Activated T-helper 1 cell treated with Interleukin-2 at 50 U/mL for 16 hours (primary cell): ENCODE measurements around the gene RPN1.
A peak's percentile ranks its signal among the peaks of the same experiment; 100 is the strongest.
"Not testable (repeated sequence)": the region's sequence is repeated elsewhere in the genome, so short reads cannot be mapped to it uniquely, and the experiment has no call there.

ENCODE experiments used
- DNase-seq: peaks from one replicate; pipeline ENCODE4 v3.0.0-alpha.2; 2020; ENCODE audit warnings: low read depth

The RPN1 gene

DNA sequence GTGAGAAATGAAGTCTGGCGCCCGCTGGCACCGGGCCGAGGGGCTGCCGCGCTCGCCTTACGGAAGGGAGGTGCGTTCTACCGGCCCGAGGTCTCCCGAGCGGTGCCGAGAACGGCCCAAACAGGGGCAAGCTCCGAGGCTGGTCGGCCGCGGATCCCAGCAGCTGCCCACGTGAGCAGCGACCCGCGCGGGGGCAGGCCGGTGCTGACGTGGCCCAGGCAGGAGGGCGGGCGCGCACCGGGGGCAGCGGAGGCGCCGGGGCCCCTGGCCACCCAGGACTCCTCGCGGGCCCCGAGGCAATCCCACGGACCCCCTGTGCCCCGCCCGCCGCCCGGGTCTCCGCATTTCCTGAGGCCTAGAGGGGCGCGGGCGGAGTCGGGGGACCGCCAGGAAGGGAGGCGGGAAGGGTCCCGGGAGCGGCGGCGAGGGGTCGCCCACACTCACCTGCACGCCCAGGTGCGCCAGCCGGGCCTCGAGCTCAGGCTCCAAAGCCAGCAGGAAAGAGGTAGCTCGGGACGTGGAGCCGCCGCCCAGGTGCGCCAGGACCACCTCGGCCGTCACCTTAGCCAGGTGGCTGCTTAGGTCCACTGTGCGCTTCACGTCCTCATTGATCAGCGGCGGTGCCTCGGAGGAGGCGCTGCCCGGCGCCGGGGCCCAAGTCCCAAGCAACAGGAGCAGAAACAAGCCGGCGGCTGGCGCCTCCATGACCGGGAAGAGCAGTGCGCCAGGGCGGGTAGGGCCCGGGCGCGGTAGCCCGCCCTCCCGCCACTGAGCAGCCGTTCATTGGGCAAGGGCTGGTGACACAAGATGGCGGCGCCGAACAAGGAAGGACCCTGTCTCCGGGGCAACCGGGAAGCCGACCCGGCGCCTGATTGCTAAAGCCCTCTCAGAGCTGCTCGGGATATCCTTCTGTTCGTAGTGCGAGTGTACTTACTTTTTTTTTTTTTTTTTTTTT is at the start of gene RPN1:
Gene RPN1 (minus strand): TSS at position 723 of the 955 bp plus-strand sequence. CDS start 18 bp downstream, at position 705.
- DNase-seq: peak; percentile 91

- DNase-seq: no peak
Measured at GRCh38 chr3:128698211-128699047, 47.8 kb upstream of the RPN1 start.

DNA sequence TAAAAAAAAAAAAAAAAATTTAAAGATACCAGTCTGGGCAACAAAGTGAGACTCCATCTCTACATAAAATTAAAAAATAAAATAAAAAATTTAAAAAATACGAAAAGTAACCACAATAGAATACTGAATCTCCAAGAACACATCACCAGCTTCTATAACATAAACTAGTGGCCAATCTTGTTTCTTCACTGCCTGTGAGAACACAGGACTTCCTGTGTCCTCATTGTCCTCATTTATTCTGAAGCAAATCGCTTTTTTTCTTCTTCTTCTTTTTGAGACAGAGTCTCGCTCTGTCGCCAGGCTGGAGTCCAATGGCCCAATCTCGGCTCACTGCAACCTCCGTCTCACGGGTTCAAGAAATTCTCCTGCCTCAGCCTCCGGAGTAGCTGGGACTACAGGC is 46.7 kb upstream of the RPN1 start:
- no peak for DNase-seq

- DNase-seq: no peak
Measured at GRCh38 chr3:128693696-128694095, 43.1 kb upstream of the RPN1 start.

DNA sequence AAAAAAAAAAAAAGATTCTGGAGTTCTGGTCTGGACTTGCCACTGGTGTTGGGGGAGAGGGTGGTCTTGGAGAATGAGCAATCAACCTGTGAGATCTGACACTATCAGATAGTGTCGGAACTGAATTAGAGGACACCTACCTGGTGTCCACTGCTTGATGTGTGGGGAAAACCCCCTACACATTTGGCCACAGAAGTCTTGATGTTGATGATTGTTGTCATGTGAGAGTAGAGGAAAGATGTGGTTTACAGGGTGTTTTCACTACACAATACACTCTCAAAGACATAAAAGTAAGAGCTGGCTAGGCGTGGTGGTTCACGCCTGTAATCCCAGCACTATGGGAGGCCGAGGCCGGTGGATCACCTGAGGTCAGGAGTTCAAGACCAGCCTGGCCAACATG is 38.4 kb upstream of the RPN1 start:
- DNase-seq: no peak

- DNase-seq: no peak
Measured at GRCh38 chr3:128686465-128686864, 35.8 kb upstream of the RPN1 start.

- DNase-seq: no peak
Measured at GRCh38 chr3:128684986-128685726, 34.5 kb upstream of the RPN1 start.

DNA sequence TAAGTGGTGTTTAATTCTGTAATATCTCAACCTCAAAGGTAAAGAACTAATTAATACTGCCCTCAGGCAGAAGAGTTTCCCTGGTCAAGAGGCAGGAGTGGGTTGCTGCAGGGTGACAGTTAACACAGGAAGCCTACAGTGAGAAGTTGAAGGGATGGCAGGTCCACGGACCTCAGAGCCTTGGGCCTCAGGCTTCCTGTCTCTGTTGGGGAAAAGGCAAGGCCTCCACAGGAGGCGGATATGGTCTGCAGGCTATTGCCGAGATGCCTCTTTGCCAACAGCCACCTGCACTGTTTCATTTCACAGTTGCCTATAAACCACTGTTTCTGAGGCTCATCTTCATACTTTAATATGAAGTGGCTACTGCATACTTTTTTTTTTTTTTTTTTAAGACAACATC is 33.3 kb upstream of the RPN1 start:
- DNase-seq: no peak

DNA sequence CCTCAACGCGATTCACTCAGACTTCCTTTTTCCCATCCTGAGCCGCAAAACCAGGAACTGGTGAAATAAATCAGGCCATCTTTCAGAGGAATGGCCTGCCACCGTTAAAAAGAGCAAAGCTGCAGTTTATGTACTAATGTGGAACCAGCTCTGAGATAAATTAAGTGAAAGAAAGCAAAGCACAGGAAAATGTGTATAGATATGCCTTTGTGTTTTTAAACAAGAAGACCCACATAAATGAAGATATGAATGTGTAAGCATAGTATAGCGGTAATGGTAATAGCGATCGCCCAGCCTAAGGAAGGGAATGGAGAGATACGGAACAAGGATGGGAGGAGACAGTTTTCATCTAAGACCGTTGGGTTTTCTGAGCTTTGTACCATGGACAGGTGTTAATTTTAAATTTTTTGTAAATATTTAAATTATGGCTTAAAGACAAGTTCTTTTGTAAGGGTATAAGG is 30.8 kb upstream of the RPN1 start:
- no peak for DNase-seq

DNA sequence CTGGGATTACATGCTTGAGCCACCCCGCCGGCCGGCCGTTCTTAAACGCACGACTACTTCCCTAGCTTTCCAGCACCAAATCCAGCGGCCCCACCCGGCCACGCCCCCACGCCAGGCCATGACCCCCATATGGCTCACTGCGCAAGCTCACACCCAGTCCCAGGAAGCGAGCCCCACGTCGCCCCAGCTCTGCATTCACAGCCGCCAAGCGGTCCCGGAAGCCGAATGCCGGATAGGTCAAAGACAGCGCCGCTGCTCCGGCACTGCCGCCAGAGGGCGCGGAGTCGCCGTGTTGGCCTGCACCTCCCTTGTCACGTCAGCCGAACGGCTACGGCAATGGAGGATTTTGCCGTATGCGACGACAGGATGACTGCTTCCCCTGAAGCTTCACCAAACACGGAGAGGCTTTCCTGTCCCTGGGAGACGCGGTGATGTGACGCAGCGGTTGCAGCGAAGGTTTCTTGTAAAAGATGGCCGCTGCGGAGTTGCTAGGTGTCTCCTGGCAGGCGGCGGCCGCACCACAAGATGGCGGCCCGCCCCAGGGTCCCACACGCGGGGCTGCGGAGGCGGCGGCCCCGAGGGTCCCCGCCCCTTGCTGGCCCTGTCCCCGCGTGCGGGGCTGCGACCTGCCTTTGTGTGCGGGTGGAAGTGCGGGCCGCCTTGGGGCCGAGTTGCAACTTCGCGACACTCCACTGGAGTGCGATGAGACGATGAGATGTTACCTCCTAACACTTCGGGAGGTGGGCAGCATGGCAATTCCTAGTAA is 30.2 kb upstream of the RPN1 start:
- DNase-seq: peak; percentile 94

DNA sequence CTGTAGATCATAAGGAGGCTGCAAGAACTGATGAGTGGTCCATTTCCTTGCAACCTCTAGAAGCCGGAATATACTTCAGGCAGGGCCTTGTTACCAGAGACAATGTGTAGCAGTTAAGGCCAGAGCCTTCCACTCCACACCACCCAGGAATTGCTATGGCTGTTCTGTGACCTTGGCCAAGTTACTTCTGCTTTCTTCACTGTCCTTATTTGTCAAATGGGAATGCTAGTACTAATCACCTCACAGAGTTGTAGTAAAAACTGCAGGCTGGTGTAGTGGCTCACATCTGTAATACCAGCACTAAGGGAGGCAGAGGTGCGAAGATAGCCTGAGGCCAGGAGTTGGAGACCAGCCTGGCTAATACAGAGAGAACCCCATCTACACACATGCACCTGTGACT is 28.7 kb upstream of the RPN1 start:
- DNase-seq: no peak

GRCh38 chr3:128675802-128676201 is 25.2 kb upstream of the RPN1 start:
- not testable (repeated sequence) for DNase-seq

GRCh38 chr3:128674161-128674784 is 23.7 kb upstream of the RPN1 start:
- no peak for DNase-seq

DNA sequence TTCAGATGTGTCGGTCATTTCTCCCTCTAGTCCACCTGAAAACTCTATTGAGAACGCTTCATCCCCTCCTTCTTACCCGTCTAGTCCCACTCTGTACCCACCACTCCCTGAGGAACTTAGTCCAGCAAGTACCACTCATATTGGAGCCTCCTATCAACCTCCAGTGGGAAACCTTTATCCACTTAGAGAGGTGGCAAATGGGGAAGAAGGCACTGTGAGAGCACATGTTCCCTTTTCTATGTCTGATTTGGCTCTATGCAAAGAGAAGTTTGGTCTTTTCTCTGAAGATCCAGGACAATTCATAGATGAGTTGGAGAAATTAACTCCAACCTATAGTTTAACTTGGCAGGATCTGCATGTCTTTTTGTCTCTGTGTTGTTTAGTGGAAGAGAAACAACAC is 17.0 kb upstream of the RPN1 start:
- DNase-seq: no peak

DNA sequence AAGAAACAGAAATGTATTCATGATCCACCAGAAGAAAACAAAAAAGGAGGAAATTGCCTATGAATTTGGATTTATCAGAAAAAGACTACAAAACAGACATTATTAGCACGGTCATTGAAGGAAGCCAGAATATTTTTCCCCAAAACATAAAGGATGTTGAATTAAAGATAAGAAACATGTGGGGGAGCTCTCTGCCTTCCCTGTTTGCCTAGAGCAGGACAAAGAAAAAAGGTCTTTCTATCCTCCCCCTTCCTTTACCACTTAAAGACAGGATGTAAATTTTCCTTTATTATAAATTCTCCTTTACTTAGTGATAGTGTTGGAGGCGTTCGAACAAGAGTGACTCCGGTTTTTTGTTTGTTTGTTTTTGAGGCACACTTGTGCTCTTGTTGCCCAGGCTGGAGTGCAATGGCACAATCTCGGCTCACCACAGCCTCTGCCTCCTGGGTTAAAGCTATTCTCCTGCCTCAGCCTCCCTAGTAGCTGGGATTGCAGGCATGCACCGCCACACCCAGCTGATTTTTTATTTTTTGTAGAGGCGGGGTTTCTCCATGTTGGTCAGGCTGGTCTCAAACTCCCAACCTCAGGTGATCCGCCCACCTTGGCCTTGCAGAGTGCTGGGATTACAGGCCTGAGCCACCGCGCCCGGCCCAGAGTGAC is 14.9 kb upstream of the RPN1 start:
- no peak for DNase-seq

DNA sequence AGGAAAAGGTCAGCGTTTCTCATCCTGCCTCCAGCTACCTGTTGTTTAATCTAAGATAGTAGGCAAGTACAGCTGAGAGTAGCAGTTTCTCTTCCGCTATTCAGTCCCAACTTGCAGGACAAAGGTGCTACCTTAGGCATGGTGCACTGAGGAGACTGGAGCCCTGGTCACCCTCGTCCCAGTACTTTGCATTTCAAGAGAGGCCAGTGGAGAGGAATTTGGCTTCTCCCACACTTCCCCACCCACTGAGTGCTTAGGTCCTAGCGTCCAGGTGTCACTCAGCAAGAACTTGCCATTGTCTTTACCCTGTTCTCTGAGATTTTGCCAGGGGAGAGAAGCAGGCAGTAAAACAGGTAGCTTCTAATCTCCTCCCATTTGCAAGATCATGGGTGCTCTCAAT is 12.5 kb upstream of the RPN1 start:
- no peak for DNase-seq

- DNase-seq: no peak
Measured at GRCh38 chr3:128655531-128655930, 4.9 kb upstream of the RPN1 start.

GRCh38 chr3:128653993-128654805 is 3.6 kb upstream of the RPN1 start:
- not testable (repeated sequence) for DNase-seq

- DNase-seq: not testable (repeated sequence)
Measured at GRCh38 chr3:128653383-128653992, 2.9 kb upstream of the RPN1 start.
